HEK293 (cell line): Measurements from ENCODE around the gene GDAP2.

ENCODE experiments used
- PBX3 ChIP-seq: sonication (generic); formaldehyde crosslinking; IDR thresholded peaks from 2 replicates; pipeline ENCODE4 v1.8.1; 2022; ENCODE audit warnings: mild to moderate bottlenecking, moderate library complexity, missing genetic modification reagents
- YY1 ChIP-seq: fragments of 450-650 bp; formaldehyde crosslinking; IDR thresholded peaks from 2 replicates; pipeline ENCODE4 v1.5.1; 2018; ENCODE audit warnings: missing biosample characterization, missing genetic modification characterization
- ZNF274 ChIP-seq, 2 experiments: fragments of 200-500 bp in 1 of 2; fragments of 450-650 bp in 1 of 2; sonication (Bioruptor generic) in 1 of 2; formaldehyde crosslinking in 1 of 2; IDR thresholded peaks; 2 replicates each; pipeline versions ENCODE4 v1.5.1 to v1.6.1; 2014 to 2016; ENCODE audit warnings: borderline replicate concordance in 1 of 2, inconsistent platforms in 1 of 2, low read length in 1 of 2, missing biosample characterization in 1 of 2, missing genetic modification characterization in 1 of 2
- ZNF280D ChIP-seq: fragments of 450-650 bp; formaldehyde crosslinking; IDR thresholded peaks from 2 replicates; pipeline ENCODE4 v1.5.1; 2016; ENCODE audit warnings: missing biosample characterization, missing genetic modification characterization
- TF ChIP-seq, protein P1 (sequence below): fragments of 450-650 bp; formaldehyde crosslinking; IDR thresholded peaks from 2 replicates; pipeline ENCODE4 v1.5.1; 2016; ENCODE audit warnings: missing biosample characterization, missing genetic modification characterization

GRCh38 chr1:117857418-117857817, 72.0 kb downstream of the GDAP2 start:
- no peak for TF ChIP-seq YY1 (tag by site-specific recombination)
- TF ChIP-seq, protein P1, sequence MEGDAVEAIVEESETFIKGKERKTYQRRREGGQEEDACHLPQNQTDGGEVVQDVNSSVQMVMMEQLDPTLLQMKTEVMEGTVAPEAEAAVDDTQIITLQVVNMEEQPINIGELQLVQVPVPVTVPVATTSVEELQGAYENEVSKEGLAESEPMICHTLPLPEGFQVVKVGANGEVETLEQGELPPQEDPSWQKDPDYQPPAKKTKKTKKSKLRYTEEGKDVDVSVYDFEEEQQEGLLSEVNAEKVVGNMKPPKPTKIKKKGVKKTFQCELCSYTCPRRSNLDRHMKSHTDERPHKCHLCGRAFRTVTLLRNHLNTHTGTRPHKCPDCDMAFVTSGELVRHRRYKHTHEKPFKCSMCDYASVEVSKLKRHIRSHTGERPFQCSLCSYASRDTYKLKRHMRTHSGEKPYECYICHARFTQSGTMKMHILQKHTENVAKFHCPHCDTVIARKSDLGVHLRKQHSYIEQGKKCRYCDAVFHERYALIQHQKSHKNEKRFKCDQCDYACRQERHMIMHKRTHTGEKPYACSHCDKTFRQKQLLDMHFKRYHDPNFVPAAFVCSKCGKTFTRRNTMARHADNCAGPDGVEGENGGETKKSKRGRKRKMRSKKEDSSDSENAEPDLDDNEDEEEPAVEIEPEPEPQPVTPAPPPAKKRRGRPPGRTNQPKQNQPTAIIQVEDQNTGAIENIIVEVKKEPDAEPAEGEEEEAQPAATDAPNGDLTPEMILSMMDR (tag by site-specific recombination): no peak
- TF ChIP-seq ZNF280D: no peak
- TF ChIP-seq ZNF274 (IDR thresholded peaks at IDR 0.05; ENCODE audit: low read length): no peak
- TF ChIP-seq ZNF274 (tag by site-specific recombination; IDR thresholded peaks at IDR 0.05; ENCODE audit: borderline replicate concordance): no peak
- no peak for TF ChIP-seq PBX3 (CRISPR knock-in tag)
